ENCODE data around the gene PLEKHG3. TPM values are rescaled to one million over a fixed set of nuclear protein-coding genes. Genes with fewer than 3 reads are reported as not detected.

PLEKHG3 gene
- total RNA-seq, 1 donor from 2014 or later, result 64.7 TPM

GRCh38 chr14:64693810-64694165, 10.4 kb upstream of the PLEKHG3 start:
- Mint-ChIP-seq H3K36me3 (no peaks in the 10 kb centered on the region), H3K9me3 (no peaks in the 10 kb centered on the region), H3K27ac (no peak overlapping the region), H3K4me3 (no peak overlapping the region), H3K4me1 (ENCODE audit: unreplicated experiment) (peaks cover 8% of the 10 kb centered on the region), H3K27me3 (peaks cover 9% of the 10 kb centered on the region)
- no peak for TF ChIP-seq CTCF (conservative IDR thresholded peaks at IDR 0.05)
- DNase-seq (ENCODE audit: extremely low spot score, unreplicated experiment), result no peak

GRCh38 chr14:64695071-64695470, 9.2 kb upstream of the PLEKHG3 start:
- no peak for DNase-seq (ENCODE audit: extremely low spot score, unreplicated experiment)
- Mint-ChIP-seq H3K27me3 (peaks cover 13% of the 10 kb centered on the region), H3K4me3 (no peak overlapping the region), H3K36me3 (no peaks in the 10 kb centered on the region), H3K9me3 (no peaks in the 10 kb centered on the region), H3K27ac (no peak overlapping the region), H3K4me1 (ENCODE audit: unreplicated experiment) (peaks cover 15% of the 10 kb centered on the region)
- TF ChIP-seq CTCF (conservative IDR thresholded peaks at IDR 0.05), result no peak

- H3K4me1 Mint-ChIP-seq (ENCODE audit: unreplicated experiment), result peaks cover 15% of the 10 kb centered on the region
- no peak overlapping the region for H3K27ac Mint-ChIP-seq
- DNase-seq (ENCODE audit: extremely low spot score, unreplicated experiment), result no peak
- H3K9me3 Mint-ChIP-seq, result no peaks in the 10 kb centered on the region
- TF ChIP-seq CTCF (conservative IDR thresholded peaks at IDR 0.05), result no peak
- no peak overlapping the region for H3K4me3 Mint-ChIP-seq
- no peaks in the 10 kb centered on the region for H3K36me3 Mint-ChIP-seq
- H3K27me3 Mint-ChIP-seq, result peaks cover 13% of the 10 kb centered on the region
Measured at GRCh38 chr14:64696355-64696857, 7.8 kb upstream of the PLEKHG3 start.

- peaks cover 26% of the 10 kb centered on the region for H3K27me3 Mint-ChIP-seq
- peaks cover 29% of the 10 kb centered on the region for H3K4me1 Mint-ChIP-seq (ENCODE audit: unreplicated experiment)
- H3K4me3 Mint-ChIP-seq, result no peak overlapping the region
- no peaks in the 10 kb centered on the region for H3K36me3 Mint-ChIP-seq
- no peak for DNase-seq (ENCODE audit: extremely low spot score, unreplicated experiment)
- H3K27ac Mint-ChIP-seq, result peak overlapping the region; percentile 56
- TF ChIP-seq CTCF (conservative IDR thresholded peaks at IDR 0.05), result no peak
- no peaks in the 10 kb centered on the region for H3K9me3 Mint-ChIP-seq
Measured at GRCh38 chr14:64698903-64699302, 5.3 kb upstream of the PLEKHG3 start.

GRCh38 chr14:64700290-64700689, 3.9 kb upstream of the PLEKHG3 start:
- no peak for TF ChIP-seq CTCF (conservative IDR thresholded peaks at IDR 0.05)
- Mint-ChIP-seq H3K9me3 (no peaks in the 10 kb centered on the region), H3K27me3 (peaks cover 20% of the 10 kb centered on the region), H3K4me3 (no peak overlapping the region), H3K4me1 (ENCODE audit: unreplicated experiment) (peaks cover 30% of the 10 kb centered on the region), H3K36me3 (no peaks in the 10 kb centered on the region), H3K27ac (no peak overlapping the region)
- DNase-seq (ENCODE audit: extremely low spot score, unreplicated experiment), result no peak

- Mint-ChIP-seq H3K27ac (no peak overlapping the region), H3K27me3 (peaks cover 20% of the 10 kb centered on the region), H3K36me3 (peaks cover 2% of the 10 kb centered on the region), H3K4me3 (no peak overlapping the region), H3K4me1 (ENCODE audit: unreplicated experiment) (peaks cover 36% of the 10 kb centered on the region), H3K9me3 (no peaks in the 10 kb centered on the region)
- TF ChIP-seq CTCF (conservative IDR thresholded peaks at IDR 0.05), result no peak
- no peak for DNase-seq (ENCODE audit: extremely low spot score, unreplicated experiment)
Measured at GRCh38 chr14:64700894-64701293, 3.3 kb upstream of the PLEKHG3 start.

Data from type B pancreatic cell (in vitro differentiated cells).